Activated CD8-positive, alpha-beta T cell treated with anti-CD3 and anti-CD28 coated beads for 36 hours (primary cell): ENCODE results near the gene GPR108. TPM values are rescaled to one million over a fixed set of nuclear protein-coding genes. Genes with fewer than 3 reads are reported as not detected.

Experiments used
- ATAC-seq: fragments of 200-7000 bp; cut with Tn5 transposase; one replicate; pipeline ENCODE4 v1.10.0; 2021; ENCODE audit warnings: mild to moderate bottlenecking, moderate library complexity
- CTCF ChIA-PET: fragments of 350-600 bp; sonication (Branson Sonifier 250); formaldehyde crosslinking; loops from one replicate; lab custom pipeline; 2021; ENCODE audit warnings: antibody characterized with exemption; lab: Charles Lee
- POLR2A ChIA-PET: fragments of 350-600 bp; sonication (Branson Sonifier 250); formaldehyde crosslinking; loops from one replicate; lab custom pipeline; 2021; ENCODE audit warnings: antibody characterized with exemption; lab: Charles Lee
- DNase-seq: peaks from one replicate; pipeline ENCODE4 v3.0.0-alpha.2; 2020
- H3K27ac Mint-ChIP-seq: one replicate; pipeline ENCODE4 v1.8.0; 2021; ENCODE audit warnings: mild to moderate bottlenecking, mixed read lengths
- H3K27me3 Mint-ChIP-seq: one replicate; pipeline ENCODE4 v1.8.0; 2021; ENCODE audit warnings: mixed read lengths
- H3K36me3 Mint-ChIP-seq: one replicate; pipeline ENCODE4 v1.8.0; 2021; ENCODE audit warnings: low read depth, mixed read lengths
- H3K4me1 Mint-ChIP-seq: one replicate; pipeline ENCODE4 v1.8.0; 2021; ENCODE audit warnings: low read depth, mixed read lengths
- H3K4me3 Mint-ChIP-seq: one replicate; pipeline ENCODE4 v1.8.0; 2021; ENCODE audit warnings: mild to moderate bottlenecking, moderate library complexity, mixed read lengths
- H3K9me3 Mint-ChIP-seq: one replicate; pipeline ENCODE4 v1.8.0; 2021; ENCODE audit warnings: mixed read lengths
- CTCF ChIP-seq: fragments of 200-600 bp; IDR thresholded peaks from one replicate; pipeline ENCODE4 v1.8.0; 2022; ENCODE audit warnings: antibody characterized with exemption, mild to moderate bottlenecking
- intact Hi-C: fragments of 100-400 bp; cut with micrococcal nuclease; formaldehyde crosslinking; loops from one replicate; pipeline ENCODE4 v1.10.0; 2022
- total RNA-seq, 2 experiments: library from RNA; stranded (reverse); gene quantifications; one replicate each; pipeline ENCODE4 v1.2.3, GENCODE V29; 2021

The GPR108 gene
- total RNA-seq, 2 experiments from 2014 or later: 58.2 to 64.8 TPM

- intact Hi-C loops: no loop called here
- Mint-ChIP-seq H3K4me1 (peaks cover 14% of the 10 kb centered on the region), H3K27me3 (no peaks in the 10 kb centered on the region), H3K4me3 (no peak overlapping the region), H3K27ac (no peak overlapping the region), H3K36me3 (peaks cover 40% of the 10 kb centered on the region), H3K9me3 (no peaks in the 10 kb centered on the region)
- POLR2A ChIA-PET: interaction anchor here (1.0 to 1.5 kb wide), 3 partner anchors 13 to 15 kb away, joined by 3 to 5 read pairs (median 5); no protein-coding TSS in a partner anchor
- ATAC-seq (no peak), DNase-seq (no peak)
- no peak for TF ChIP-seq CTCF
- CTCF ChIA-PET: interaction anchor here (1.0 to 1.5 kb wide), 3 partner anchors 14 to 123 kb away, joined by 3 to 5 read pairs (median 3); no protein-coding TSS in a partner anchor
Measured at GRCh38 chr19:6754653-6755463, 17.5 kb upstream of the GPR108 start.

DNA sequence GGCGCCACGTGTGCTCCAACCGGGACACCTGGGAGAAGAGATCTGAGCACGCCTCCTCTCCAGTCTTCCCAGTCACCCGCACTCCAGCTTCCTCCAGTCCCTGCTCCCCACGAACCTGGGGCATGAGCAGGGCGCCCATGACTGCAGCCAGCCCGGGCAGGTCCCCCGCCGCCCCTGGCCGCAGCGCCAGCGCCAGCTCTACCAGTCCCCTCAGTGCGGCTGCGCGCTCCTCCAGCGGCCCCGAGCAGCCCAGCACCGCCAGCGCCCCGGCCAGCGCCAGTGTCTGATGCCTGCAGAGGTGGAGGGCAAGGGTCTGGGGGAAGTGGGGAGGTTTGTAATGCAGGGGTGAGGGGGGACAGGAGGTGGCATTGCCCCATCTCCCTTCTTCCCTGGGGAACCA is 16.8 kb upstream of the GPR108 start:
- Mint-ChIP-seq H3K4me1 (peaks cover 14% of the 10 kb centered on the region), H3K27me3 (no peaks in the 10 kb centered on the region), H3K27ac (no peak overlapping the region), H3K4me3 (no peak overlapping the region), H3K9me3 (no peaks in the 10 kb centered on the region), H3K36me3 (peaks cover 44% of the 10 kb centered on the region)
- POLR2A ChIA-PET: interaction anchor here (1.1 to 1.5 kb wide), 2 partner anchors 14 to 16 kb away, joined by 3 to 5 read pairs; no protein-coding TSS in a partner anchor
- intact Hi-C loops: no loop called here
- DNase-seq: no peak
- CTCF ChIA-PET: interaction anchor here (1.5 kb wide), 1 partner anchor 109 kb away, joined by 5 read pairs; no protein-coding TSS in a partner anchor
- no peak for ATAC-seq
- no peak for TF ChIP-seq CTCF

DNA sequence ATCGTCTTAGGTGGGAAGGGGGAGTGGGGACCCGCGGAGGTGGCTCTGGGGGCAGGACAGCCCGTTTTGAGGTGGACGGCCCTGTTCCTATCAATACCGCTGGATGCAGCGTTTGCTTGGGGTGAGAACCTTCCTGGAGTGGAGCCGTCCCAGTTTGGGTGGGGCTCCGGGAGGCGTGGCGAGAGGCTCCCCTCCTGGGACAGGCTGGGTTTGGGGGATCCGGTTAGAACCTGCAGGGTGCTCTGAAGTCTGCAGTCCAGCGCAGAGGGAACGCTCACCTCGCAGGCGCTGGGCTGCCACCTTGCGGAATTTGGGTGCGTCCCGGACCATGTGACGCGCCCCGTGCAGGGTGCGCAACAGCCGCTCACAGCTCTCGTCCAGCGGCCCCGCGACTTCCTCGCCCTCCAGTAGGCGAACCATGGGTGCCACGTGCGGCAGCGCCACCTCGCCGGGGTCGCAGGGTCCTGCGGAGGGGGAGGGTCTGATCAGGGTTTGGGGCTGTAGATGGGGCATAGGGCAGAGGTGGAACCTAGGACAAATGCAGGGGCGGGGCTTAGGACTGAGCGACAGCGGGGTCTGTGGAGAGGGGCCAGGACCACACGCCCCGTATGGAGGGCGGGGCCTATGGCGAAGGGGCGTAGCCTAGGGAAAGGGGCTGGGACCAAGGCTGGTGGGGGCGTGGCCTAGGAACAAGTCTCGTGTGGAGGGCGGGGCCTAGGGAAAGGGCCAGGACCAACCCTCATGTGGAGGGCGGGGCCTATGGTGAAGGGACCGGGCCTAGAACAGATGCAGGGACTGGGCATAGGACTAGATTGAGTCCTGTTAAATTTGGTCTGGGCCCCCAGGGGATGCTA is 16.0 kb upstream of the GPR108 start:
- peaks cover 39% of the 10 kb centered on the region for H3K36me3 Mint-ChIP-seq
- DNase-seq: peak; percentile 91
- H3K27ac Mint-ChIP-seq: peak overlapping the region; percentile 86
- ChIA-PET CTCF (interaction anchor here (1.0 kb wide), 1 partner anchor 16 kb away, joined by 4 read pairs; no protein-coding TSS in a partner anchor), POLR2A (interaction anchor here (0.6 to 1.5 kb wide), 5 partner anchors 9 to 16 kb away, joined by 3 to 5 read pairs (median 3); no protein-coding TSS in a partner anchor)
- peak overlapping the region; percentile 68 for H3K4me3 Mint-ChIP-seq
- peaks cover 14% of the 10 kb centered on the region for H3K4me1 Mint-ChIP-seq
- no peaks in the 10 kb centered on the region for H3K9me3 Mint-ChIP-seq
- intact Hi-C loops: no loop called here
- TF ChIP-seq CTCF: no peak
- peak; percentile 97 for ATAC-seq
- H3K27me3 Mint-ChIP-seq: no peaks in the 10 kb centered on the region

DNA sequence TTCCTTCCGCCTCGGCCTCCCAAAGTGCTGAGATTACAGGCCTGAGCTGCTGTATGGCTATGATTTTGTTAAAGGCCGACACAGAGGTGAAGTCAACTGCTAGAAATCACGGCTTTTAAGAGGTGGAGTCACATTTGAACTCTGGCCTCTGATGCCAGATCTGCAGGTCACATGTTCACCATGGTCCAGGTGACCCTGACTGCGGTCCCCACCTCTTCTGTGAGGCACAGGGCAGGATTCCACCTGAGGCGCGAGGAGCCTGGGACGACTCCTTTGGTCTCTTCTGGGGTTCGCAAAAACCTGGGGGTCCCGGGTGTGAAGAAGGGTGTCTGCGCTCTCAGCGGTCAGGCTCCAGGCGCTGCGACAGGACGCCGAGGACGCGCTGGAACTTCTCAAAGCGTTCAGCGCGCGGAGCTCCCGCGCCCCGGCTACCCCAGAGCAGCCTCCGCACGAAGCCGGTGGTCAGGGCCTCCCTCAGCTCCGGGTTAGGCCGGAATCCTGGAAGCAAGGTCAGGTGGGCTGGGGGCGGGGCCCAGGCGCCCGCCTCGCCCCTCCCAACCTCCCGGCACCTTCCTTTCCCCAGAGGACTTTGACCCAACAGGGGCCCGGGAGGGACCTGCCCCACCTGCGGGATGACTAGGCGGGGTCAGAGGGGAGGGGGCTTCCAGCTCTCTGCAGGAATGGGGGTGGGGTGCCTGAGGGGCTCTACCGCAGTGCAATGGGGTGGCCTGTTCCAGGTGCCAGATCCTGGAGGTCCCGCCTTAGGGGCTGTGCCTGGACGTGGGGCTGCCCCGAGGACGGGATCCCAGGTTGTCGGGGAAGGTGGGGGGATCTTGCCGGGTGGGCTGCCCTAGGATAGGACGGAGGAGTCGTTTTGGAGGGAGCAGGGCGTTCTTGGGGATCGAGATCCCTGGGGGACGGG is 15.1 kb upstream of the GPR108 start:
- Mint-ChIP-seq H3K4me3 (peak overlapping the region; percentile 68), H3K27me3 (no peaks in the 10 kb centered on the region), H3K27ac (no peak overlapping the region), H3K9me3 (no peaks in the 10 kb centered on the region), H3K4me1 (peaks cover 12% of the 10 kb centered on the region), H3K36me3 (peaks cover 44% of the 10 kb centered on the region)
- ATAC-seq (no peak), DNase-seq (no peak)
- POLR2A ChIA-PET: interaction anchor here (0.6 to 1.2 kb wide), 5 partner anchors 8 to 20 kb away, joined by 3 to 5 read pairs (median 3); partner anchors contain the start of gene VAV1
- CTCF ChIA-PET: interaction anchor here (1.0 kb wide), 1 partner anchor 17 kb away, joined by 4 read pairs; no protein-coding TSS in a partner anchor
- TF ChIP-seq CTCF: no peak
- intact Hi-C loops: no loop called here
